HFFc6 (cell line): ENCODE data around the gene SGMS1. TPM values are rescaled to one million over a fixed set of nuclear protein-coding genes. Genes with fewer than 3 reads are reported as not detected.
"Not testable (repeated sequence)": the region's sequence is repeated elsewhere in the genome, so short reads cannot be mapped to it uniquely, and the experiment has no call there.

Experiments used
- DNase-seq: peaks from one replicate; pipeline ENCODE4 v3.0.0-alpha.2; 2018
- H3K27ac Mint-ChIP-seq: 2 replicates; pipeline ENCODE4 v1.8.0; 2020; ENCODE audit warnings: mild to moderate bottlenecking, mixed read lengths
- H3K27me3 Mint-ChIP-seq: 2 replicates; pipeline ENCODE4 v1.8.0; 2021; ENCODE audit warnings: mild to moderate bottlenecking, moderate library complexity, mixed read lengths; ENCODE audit not compliant: insufficient read depth
- H3K36me3 Mint-ChIP-seq: 2 replicates; pipeline ENCODE4 v1.8.0; 2021; ENCODE audit warnings: low read depth, mixed read lengths
- H3K4me1 Mint-ChIP-seq: 2 replicates; pipeline ENCODE4 v1.8.0; 2020; ENCODE audit warnings: low read depth, mixed read lengths
- H3K4me3 Mint-ChIP-seq: 2 replicates; pipeline ENCODE4 v1.8.0; 2020; ENCODE audit warnings: mild to moderate bottlenecking, moderate library complexity, mixed read lengths
- H3K9me3 Mint-ChIP-seq: 2 replicates; pipeline ENCODE4 v1.8.0; 2020; ENCODE audit warnings: mild to moderate bottlenecking, mixed read lengths
- total RNA-seq, 6 experiments: library from RNA; stranded (reverse); fragmentation: NEBNext Ultra II Directional; extraction: Animal tissue kit (Norgen Biotek cat#: 25700); gene quantifications; 2 replicates in 1 of 6; 3 replicates in 5 of 6; pipeline ENCODE4 v1.2.3, GENCODE V29; 2021
- TF ChIP-seq, protein P1 (sequence below): fragments of 200-600 bp; sonication (generic); IDR thresholded peaks from 2 replicates; pipeline ENCODE4 v1.5.0; 2021; ENCODE audit warnings: antibody characterized with exemption, mild to moderate bottlenecking

SGMS1 gene
- total RNA-seq, 6 experiments from 2014 or later: 19.6 to 27.5 (median 24.6) TPM

DNA sequence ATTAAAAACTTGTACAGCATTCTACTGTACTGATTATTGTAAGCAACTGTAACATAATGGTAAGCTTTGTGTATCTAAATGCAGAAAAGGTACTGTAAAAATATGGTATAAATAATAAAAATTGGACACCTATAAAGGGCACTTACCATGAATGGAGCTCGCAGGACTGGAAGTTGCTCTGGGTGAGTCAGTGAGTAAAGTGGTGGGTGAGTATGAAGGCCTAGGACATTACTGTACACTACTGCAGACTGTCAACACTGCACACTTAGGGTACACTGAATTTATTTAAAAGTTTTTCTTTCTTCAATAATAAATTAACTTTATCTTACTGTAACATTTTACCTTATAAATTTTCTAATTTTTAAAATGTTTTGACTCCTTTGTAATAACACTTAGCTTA, 253.8 kb downstream of the SGMS1 start:
- Mint-ChIP-seq H3K9me3 (no peaks in the 10 kb centered on the region), H3K27me3 (no peaks in the 10 kb centered on the region), H3K36me3 (peaks cover 11% of the 10 kb centered on the region; the same call in 1 of the 2 replicates), H3K4me1 (no peaks in the 10 kb centered on the region), H3K27ac (no peak overlapping the region), H3K4me3 (no peak overlapping the region)
- TF ChIP-seq, protein P1, sequence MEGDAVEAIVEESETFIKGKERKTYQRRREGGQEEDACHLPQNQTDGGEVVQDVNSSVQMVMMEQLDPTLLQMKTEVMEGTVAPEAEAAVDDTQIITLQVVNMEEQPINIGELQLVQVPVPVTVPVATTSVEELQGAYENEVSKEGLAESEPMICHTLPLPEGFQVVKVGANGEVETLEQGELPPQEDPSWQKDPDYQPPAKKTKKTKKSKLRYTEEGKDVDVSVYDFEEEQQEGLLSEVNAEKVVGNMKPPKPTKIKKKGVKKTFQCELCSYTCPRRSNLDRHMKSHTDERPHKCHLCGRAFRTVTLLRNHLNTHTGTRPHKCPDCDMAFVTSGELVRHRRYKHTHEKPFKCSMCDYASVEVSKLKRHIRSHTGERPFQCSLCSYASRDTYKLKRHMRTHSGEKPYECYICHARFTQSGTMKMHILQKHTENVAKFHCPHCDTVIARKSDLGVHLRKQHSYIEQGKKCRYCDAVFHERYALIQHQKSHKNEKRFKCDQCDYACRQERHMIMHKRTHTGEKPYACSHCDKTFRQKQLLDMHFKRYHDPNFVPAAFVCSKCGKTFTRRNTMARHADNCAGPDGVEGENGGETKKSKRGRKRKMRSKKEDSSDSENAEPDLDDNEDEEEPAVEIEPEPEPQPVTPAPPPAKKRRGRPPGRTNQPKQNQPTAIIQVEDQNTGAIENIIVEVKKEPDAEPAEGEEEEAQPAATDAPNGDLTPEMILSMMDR: no peak
- DNase-seq: peak; percentile 24

DNA sequence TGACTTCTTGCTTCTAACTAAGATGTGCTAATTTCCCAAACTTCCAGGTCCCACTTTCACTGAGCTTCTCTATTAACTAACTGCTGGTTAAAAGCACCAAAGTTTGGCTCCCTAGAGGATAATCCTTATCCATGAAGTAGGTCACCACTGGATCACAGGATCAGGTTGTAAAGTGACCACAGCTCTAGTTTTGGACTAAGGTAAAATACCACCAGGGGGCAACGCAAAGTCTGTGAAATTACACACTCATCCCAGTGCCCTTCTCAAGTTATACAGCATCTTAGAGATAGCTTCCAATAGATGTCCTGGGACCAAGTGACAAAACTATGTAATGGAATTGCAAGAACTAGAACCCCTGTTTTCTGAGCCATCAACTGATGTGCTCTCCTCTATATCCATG, 256.0 kb downstream of the SGMS1 start:
- TF ChIP-seq, protein P1: peak; percentile 77
- peaks cover 16% of the 10 kb centered on the region for H3K36me3 Mint-ChIP-seq
- no peaks in the 10 kb centered on the region for H3K9me3 Mint-ChIP-seq
- peak; percentile 49 for DNase-seq
- peaks cover 5% of the 10 kb centered on the region for H3K4me1 Mint-ChIP-seq
- no peak overlapping the region for H3K27ac Mint-ChIP-seq
- no peaks in the 10 kb centered on the region; the same call in 1 of the 2 replicates for H3K27me3 Mint-ChIP-seq
- H3K4me3 Mint-ChIP-seq: no peak overlapping the region

DNA sequence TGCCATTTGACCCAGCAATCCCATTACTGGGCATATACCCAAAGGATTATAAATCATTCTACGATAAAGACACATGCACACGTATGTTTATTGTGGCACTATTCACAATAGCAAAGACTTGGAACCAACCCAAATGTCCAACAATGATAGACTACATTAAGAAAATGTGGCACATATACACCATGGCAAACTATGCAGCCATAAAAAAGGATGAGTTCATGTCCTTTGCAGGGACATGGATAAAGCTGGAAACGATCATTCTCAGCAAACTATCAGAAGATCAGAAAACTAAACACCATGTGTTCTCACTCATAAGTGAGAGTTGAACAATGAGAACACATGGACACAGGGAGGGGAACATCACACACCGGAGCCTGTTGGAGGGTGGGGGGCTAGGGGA, 257.3 kb downstream of the SGMS1 start:
- peaks cover 18% of the 10 kb centered on the region for H3K4me1 Mint-ChIP-seq
- not testable (repeated sequence) for DNase-seq, H3K4me3 Mint-ChIP-seq, H3K9me3 Mint-ChIP-seq, H3K27me3 Mint-ChIP-seq, H3K27ac Mint-ChIP-seq
- peaks cover 19% of the 10 kb centered on the region for H3K36me3 Mint-ChIP-seq

DNA sequence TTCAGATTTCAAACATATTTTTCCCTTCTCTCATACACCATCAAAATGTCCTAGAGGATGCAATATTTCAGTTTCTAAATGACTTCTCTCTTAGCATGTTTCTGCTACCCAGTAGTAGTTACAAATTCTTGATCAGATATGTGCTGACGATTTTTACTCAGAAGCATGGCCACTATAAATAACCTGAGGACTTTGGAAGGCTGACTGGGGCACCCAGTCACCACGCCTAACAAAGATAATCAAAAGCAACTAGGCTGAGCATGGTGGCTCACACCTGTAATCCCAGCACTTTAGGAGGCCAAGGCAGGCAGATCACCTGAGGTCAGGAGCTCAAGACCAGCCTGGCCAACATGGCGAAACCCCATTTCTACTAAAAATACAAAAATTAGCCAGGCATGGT, 259.0 kb downstream of the SGMS1 start:
- not testable (repeated sequence) for H3K4me3 Mint-ChIP-seq, H3K9me3 Mint-ChIP-seq, H3K27ac Mint-ChIP-seq, DNase-seq, H3K27me3 Mint-ChIP-seq
- H3K4me1 Mint-ChIP-seq: peaks cover 32% of the 10 kb centered on the region
- peaks cover 19% of the 10 kb centered on the region for H3K36me3 Mint-ChIP-seq

DNA sequence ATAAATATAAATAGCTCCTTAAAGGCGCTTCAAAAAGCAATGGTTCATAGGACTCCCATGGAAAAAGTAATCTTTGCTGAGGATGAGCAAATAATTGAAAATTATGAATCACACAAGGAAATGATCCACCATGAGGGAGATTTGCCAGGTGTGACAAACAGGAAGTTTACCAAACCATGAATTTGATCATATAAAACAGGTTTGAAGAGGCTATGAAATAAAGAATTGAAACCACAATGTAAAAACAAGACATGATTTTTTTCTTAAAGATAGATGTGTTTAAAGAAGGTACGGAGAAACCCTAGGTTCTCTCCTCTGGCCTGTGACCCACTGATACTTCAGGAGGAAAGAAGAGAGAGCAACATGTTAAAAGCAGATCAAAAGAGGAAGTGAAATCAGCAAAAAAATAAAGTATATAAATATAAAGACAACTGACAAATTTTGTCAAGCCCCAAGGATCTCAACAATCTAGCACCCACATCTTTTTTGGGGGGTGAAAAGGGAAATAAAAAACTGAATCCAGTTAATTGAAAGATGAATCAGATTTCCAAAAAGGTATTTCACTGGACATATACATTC, 261.1 kb downstream of the SGMS1 start:
- Mint-ChIP-seq H3K4me1 (peaks cover 46% of the 10 kb centered on the region), H3K36me3 (peaks cover 19% of the 10 kb centered on the region), H3K27ac (no peak overlapping the region), H3K4me3 (no peak overlapping the region), H3K9me3 (no peaks in the 10 kb centered on the region), H3K27me3 (no peaks in the 10 kb centered on the region; the same call in 1 of the 2 replicates)
- no peak for DNase-seq
- TF ChIP-seq, protein P1: no peak

DNA sequence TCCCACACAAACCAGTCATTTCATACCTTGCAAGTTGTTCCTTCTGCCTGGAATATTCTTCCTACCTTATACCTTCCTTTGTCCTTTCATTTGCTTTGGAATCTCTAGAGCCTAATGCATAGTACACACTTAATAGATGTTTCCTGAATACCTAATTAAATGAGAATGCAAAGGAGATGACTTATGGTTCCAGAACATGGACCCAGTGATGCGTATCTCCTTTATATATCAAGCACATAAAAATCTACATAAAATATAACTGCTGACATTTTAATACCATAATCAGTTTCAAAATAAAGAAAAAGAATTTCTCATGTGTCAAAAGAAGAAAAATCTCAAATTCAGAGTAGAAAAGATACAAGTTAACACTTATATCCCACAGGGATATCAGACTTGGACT, 261.8 kb downstream of the SGMS1 start:
- no peaks in the 10 kb centered on the region; the same call in 1 of the 2 replicates for H3K27me3 Mint-ChIP-seq
- H3K36me3 Mint-ChIP-seq: peaks cover 19% of the 10 kb centered on the region
- no peaks in the 10 kb centered on the region for H3K9me3 Mint-ChIP-seq
- TF ChIP-seq, protein P1: no peak
- peaks cover 46% of the 10 kb centered on the region for H3K4me1 Mint-ChIP-seq
- no peak overlapping the region for H3K27ac Mint-ChIP-seq
- H3K4me3 Mint-ChIP-seq: no peak overlapping the region
- DNase-seq: no peak
